WTC11 (cell line): Measurements from ENCODE around the gene CIDEB. TPM values are rescaled to one million over a fixed set of nuclear protein-coding genes. Genes with fewer than 3 reads are reported as not detected.

Source experiments
- ATAC-seq: fragments of 200-7000 bp; cut with Tn5 transposase; 2 replicates; pipeline ENCODE4 v1.10.0; 2021; ENCODE audit warnings: mild to moderate bottlenecking, moderate library complexity
- CTCF ChIA-PET: fragments of 300-600 bp; sonication (Branson Sonifier 250); formaldehyde crosslinking; loops from one replicate; lab custom pipeline; 2021; ENCODE audit warnings: antibody characterized with exemption; lab: Charles Lee
- POLR2A ChIA-PET: fragments of 350-600 bp; sonication (Branson Sonifier 250); formaldehyde crosslinking; loops from one replicate; lab custom pipeline; 2021; ENCODE audit warnings: antibody characterized with exemption; lab: Charles Lee
- DNase-seq: peaks from one replicate; pipeline ENCODE4 v3.0.0; 2021; ENCODE audit warnings: low spot score
- H3K27ac Mint-ChIP-seq: 2 replicates; pipeline ENCODE4 v1.8.0; 2021; ENCODE audit warnings: mixed read lengths
- H3K27me3 Mint-ChIP-seq: 2 replicates; pipeline ENCODE4 v1.8.0; 2021; ENCODE audit warnings: low read depth, mild to moderate bottlenecking, moderate library complexity, mixed read lengths
- H3K36me3 Mint-ChIP-seq: 2 replicates; pipeline ENCODE4 v1.8.0; 2021; ENCODE audit warnings: mixed read lengths
- H3K4me1 Mint-ChIP-seq: 2 replicates; pipeline ENCODE4 v1.8.0; 2022; ENCODE audit warnings: mixed read lengths
- H3K4me3 Mint-ChIP-seq: 2 replicates; pipeline ENCODE4 v1.8.0; 2021; ENCODE audit warnings: mild to moderate bottlenecking, moderate library complexity, mixed read lengths
- H3K9me3 Mint-ChIP-seq: 2 replicates; pipeline ENCODE4 v1.8.0; 2021; ENCODE audit warnings: mixed read lengths
- AFF4 ChIP-seq: sonication (generic); formaldehyde crosslinking; IDR thresholded peaks from 2 replicates; pipeline ENCODE4 v1.8.1; 2023; ENCODE audit warnings: mild to moderate bottlenecking, missing genetic modification reagents, borderline replicate concordance
- ATF2 ChIP-seq: sonication (generic); formaldehyde crosslinking; IDR thresholded peaks from 2 replicates; pipeline ENCODE4 v1.8.1; 2022; ENCODE audit warnings: low read depth, missing genetic modification reagents, borderline replicate concordance
- CREM ChIP-seq: sonication (generic); formaldehyde crosslinking; IDR thresholded peaks from 2 replicates; pipeline ENCODE4 v1.8.1; 2022; ENCODE audit warnings: mild to moderate bottlenecking, missing genetic modification reagents, moderate library complexity
- E2F4 ChIP-seq: sonication (generic); formaldehyde crosslinking; IDR thresholded peaks from 2 replicates; pipeline ENCODE4 v1.8.1; 2022; ENCODE audit warnings: low read depth, mild to moderate bottlenecking, moderate library complexity, missing genetic modification reagents, borderline replicate concordance
- ETV6 ChIP-seq: sonication (generic); formaldehyde crosslinking; IDR thresholded peaks from 2 replicates; pipeline ENCODE4 v1.8.1; 2022; ENCODE audit warnings: mild to moderate bottlenecking, missing genetic modification reagents
- FOXJ3 ChIP-seq: sonication (generic); formaldehyde crosslinking; IDR thresholded peaks from 2 replicates; pipeline ENCODE4 v1.9.0; 2021; ENCODE audit warnings: missing genetic modification reagents, mild to moderate bottlenecking, borderline replicate concordance
- FOXP1 ChIP-seq: sonication (generic); formaldehyde crosslinking; IDR thresholded peaks from 2 replicates; pipeline ENCODE4 v1.8.0; 2022; ENCODE audit warnings: missing genetic modification reagents, mild to moderate bottlenecking, moderate library complexity, borderline replicate concordance
- JAZF1 ChIP-seq: fragments of 250-450 bp; sonication (Bioruptor Pico); IDR thresholded peaks from 2 replicates; pipeline ENCODE4 v1.9.0; 2021; ENCODE audit warnings: moderate library complexity, mild to moderate bottlenecking, inconsistent platforms
- MXD4 ChIP-seq: fragments of 250-450 bp; sonication (Bioruptor Pico); IDR thresholded peaks from 2 replicates; pipeline ENCODE4 v1.8.0; 2021; ENCODE audit warnings: mild to moderate bottlenecking, moderate library complexity, borderline replicate concordance
- NR2C2 ChIP-seq: sonication (generic); formaldehyde crosslinking; IDR thresholded peaks from 2 replicates; pipeline ENCODE4 v1.8.0; 2022; ENCODE audit warnings: mild to moderate bottlenecking, missing genetic modification reagents
- OVOL2 ChIP-seq: fragments of 250-450 bp; sonication (Bioruptor Pico); IDR thresholded peaks from 2 replicates; pipeline ENCODE4 v1.9.0; 2021; ENCODE audit warnings: mild to moderate bottlenecking, borderline replicate concordance
- TEAD1 ChIP-seq: sonication (generic); formaldehyde crosslinking; IDR thresholded peaks from 2 replicates; pipeline ENCODE4 v1.8.0; 2022; ENCODE audit warnings: mild to moderate bottlenecking, missing genetic modification reagents
- USF1 ChIP-seq: sonication (generic); formaldehyde crosslinking; IDR thresholded peaks from 2 replicates; pipeline ENCODE4 v1.8.0; 2022; ENCODE audit warnings: mild to moderate bottlenecking, missing genetic modification reagents
- ZNF425 ChIP-seq: fragments of 250-450 bp; sonication (Bioruptor Pico); conservative IDR thresholded peaks from 2 replicates; pipeline ENCODE4 v1.9.0; 2021; ENCODE audit warnings: mild to moderate bottlenecking
- ZNF671 ChIP-seq: fragments of 250-450 bp; sonication (Bioruptor Pico); IDR thresholded peaks from 2 replicates; pipeline ENCODE4 v1.8.0; 2021; ENCODE audit warnings: mild to moderate bottlenecking
- ZSCAN18 ChIP-seq: fragments of 250-450 bp; sonication (Bioruptor Pico); IDR thresholded peaks from 2 replicates; pipeline ENCODE4 v2.1.2; 2022; ENCODE audit warnings: mild to moderate bottlenecking, moderate library complexity
- total RNA-seq: library from RNA; stranded (reverse); gene quantifications from 3 replicates; pipeline ENCODE4 v1.2.3, GENCODE V29; 2021
- TF ChIP-seq, protein P1 (sequence below): fragments of 250-450 bp; sonication (Bioruptor Pico); IDR thresholded peaks from 2 replicates; pipeline ENCODE4 v1.8.0; 2021; ENCODE audit warnings: mild to moderate bottlenecking

CIDEB gene
- total RNA-seq, 1 experiment from 2014 or later: 4.7 TPM

DNA sequence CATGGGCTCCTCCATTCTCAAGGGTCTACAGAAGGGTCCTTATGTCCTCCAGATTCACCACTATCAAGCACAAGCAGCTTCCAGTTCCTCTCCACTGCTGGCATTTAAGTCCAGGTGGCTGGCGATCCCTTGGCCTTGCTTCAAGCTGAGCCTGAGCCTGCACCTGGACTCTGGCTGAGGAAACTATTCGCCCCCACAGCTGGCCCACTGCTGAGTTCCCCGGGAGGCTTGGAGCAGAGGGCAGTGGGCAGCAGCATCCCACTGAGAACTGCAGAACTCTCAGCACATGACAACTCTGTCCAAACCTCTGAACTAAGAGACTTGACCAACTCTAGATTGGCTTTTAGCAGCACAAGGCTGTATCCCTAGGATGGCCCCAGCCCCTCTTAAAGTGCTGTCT, 25.0 kb downstream of the CIDEB start:
- Mint-ChIP-seq H3K9me3 (no peaks in the 10 kb centered on the region), H3K4me3 (no peak overlapping the region), H3K27ac (no peak overlapping the region), H3K27me3 (no peaks in the 10 kb centered on the region), H3K4me1 (no peaks in the 10 kb centered on the region), H3K36me3 (no peaks in the 10 kb centered on the region)
- ChIA-PET POLR2A (interaction anchor here (1.4 kb wide), 1 partner anchor 11 kb away, joined by 4 read pairs; the partner anchor contains the start of gene RABGGTA), CTCF (interaction anchor here (1.1 to 2.8 kb wide), 6 partner anchors 9 to 46 kb away, joined by 3 to 15 read pairs (median 5); partner anchors contain the start of genes CIDEB, RABGGTA and TINF2)
- TF ChIP-seq OVOL2 (CRISPR knock-in tag) (no peak), TEAD1 (CRISPR knock-in tag) (no peak), ZSCAN18 (CRISPR knock-in tag) (no peak), CREM (no peak), MXD4 (CRISPR knock-in tag) (no peak), USF1 (CRISPR knock-in tag) (no peak), NR2C2 (CRISPR knock-in tag) (no peak), E2F4 (CRISPR knock-in tag) (no peak), FOXJ3 (CRISPR knock-in tag) (no peak), ETV6 (no peak)
- ATAC-seq: no peak
- DNase-seq: no peak

DNA sequence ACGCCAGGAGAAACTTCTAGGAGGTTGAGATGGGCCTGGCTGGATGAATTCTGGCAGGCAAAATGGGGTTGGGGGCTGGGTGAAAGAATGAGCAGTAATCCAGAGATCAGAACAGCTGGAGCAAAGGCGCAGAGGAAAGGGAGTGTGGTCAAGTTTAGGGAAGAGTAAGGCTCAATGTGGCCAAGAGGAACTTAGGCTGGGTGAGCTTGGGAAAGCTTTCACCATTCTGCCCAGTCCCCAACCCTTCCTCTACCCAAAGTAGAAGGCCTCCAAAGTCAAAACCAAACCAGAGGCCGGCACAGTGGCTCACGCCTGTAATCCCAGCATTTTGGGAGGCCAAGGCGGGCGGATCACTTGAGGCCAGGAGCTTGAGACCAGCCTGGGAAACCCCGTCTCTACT, 26.1 kb downstream of the CIDEB start:
- H3K4me3 Mint-ChIP-seq: no peak overlapping the region
- CTCF ChIA-PET: interaction anchor here (1.0 to 3.2 kb wide), 4 partner anchors 10 to 52 kb away, joined by 3 to 15 read pairs (median 12); partner anchors contain the start of genes RABGGTA and TINF2
- TF ChIP-seq FOXP1 (CRISPR knock-in tag) (no peak), JAZF1 (no peak), ZNF671 (CRISPR knock-in tag) (no peak)

GRCh38 chr14:24280797-24281460, 26.8 kb downstream of the CIDEB start:
- CTCF ChIA-PET: interaction anchor here (0.7 to 3.2 kb wide), 5 partner anchors 9 to 38 kb away, joined by 3 to 16 read pairs (median 9); partner anchors contain the start of genes CIDEB, RABGGTA and TINF2
- DNase-seq (no peak), ATAC-seq (no peak)
- POLR2A ChIA-PET: no interaction called here
- Mint-ChIP-seq H3K9me3 (no peaks in the 10 kb centered on the region), H3K4me3 (no peak overlapping the region), H3K4me1 (no peaks in the 10 kb centered on the region), H3K36me3 (no peaks in the 10 kb centered on the region), H3K27ac (no peak overlapping the region), H3K27me3 (no peaks in the 10 kb centered on the region)
- TF ChIP-seq ZNF425 (CRISPR knock-in tag): no peak
- no peak for TF ChIP-seq ATF2 (CRISPR knock-in tag)
- TF ChIP-seq, protein P1, sequence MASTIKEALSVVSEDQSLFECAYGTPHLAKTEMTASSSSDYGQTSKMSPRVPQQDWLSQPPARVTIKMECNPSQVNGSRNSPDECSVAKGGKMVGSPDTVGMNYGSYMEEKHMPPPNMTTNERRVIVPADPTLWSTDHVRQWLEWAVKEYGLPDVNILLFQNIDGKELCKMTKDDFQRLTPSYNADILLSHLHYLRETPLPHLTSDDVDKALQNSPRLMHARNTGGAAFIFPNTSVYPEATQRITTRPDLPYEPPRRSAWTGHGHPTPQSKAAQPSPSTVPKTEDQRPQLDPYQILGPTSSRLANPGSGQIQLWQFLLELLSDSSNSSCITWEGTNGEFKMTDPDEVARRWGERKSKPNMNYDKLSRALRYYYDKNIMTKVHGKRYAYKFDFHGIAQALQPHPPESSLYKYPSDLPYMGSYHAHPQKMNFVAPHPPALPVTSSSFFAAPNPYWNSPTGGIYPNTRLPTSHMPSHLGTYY: no peak
- TF ChIP-seq AFF4: no peak

More for the DNA sequence above, 26.1 kb downstream of the CIDEB start:
- POLR2A ChIA-PET: no interaction called here
- DNase-seq: no peak
- Mint-ChIP-seq H3K27ac (no peak overlapping the region), H3K4me1 (no peaks in the 10 kb centered on the region), H3K9me3 (no peaks in the 10 kb centered on the region), H3K36me3 (no peaks in the 10 kb centered on the region), H3K27me3 (no peaks in the 10 kb centered on the region)
- ATAC-seq: no peak
